Mammary epithelial cell (primary cell): ENCODE measurements around the gene FOXP4.

Experiments used
- CTCF ChIP-seq, 2 donors: IDR thresholded peaks in 1 of 2; conservative IDR thresholded peaks in 1 of 2; 2 replicates each; pipeline ENCODE4 v1.5.1; 2011 to 2012; ENCODE audit warnings: inconsistent platforms in 2 of 2, low read length in 2 of 2, mild to moderate bottlenecking in 2 of 2, control low read depth in 1 of 2, low read depth in 1 of 2; ENCODE audit not compliant: insufficient read depth in 1 of 2; ENCODE audit errors: extremely low read depth in 1 of 2
- EZH2 ChIP-seq: IDR thresholded peaks from 2 replicates; pipeline ENCODE4 v1.6.1; 2012; ENCODE audit warnings: low read length, inconsistent platforms, borderline replicate concordance

GRCh38 chr6:41614715-41615114 lies 68.5 kb downstream of the FOXP4 start:
- TF ChIP-seq CTCF (conservative IDR thresholded peaks at IDR 0.05 in 1 of 2, IDR thresholded peaks at IDR 0.05 in 1 of 2; ENCODE audit: extremely low read depth in 1 of 2, insufficient read depth in 1 of 2, low read depth in 1 of 2, low read length in 2 of 2) (no peak), EZH2 (no peak)
